NCI-H524 treated with DMSO at 0.1 percent for 48 hours (cell line): ENCODE results near the gene RPS6KA2.
"Not testable (repeated sequence)": the region's sequence is repeated elsewhere in the genome, so short reads cannot be mapped to it uniquely, and the experiment has no call there.

Experiments
- DNase-seq: peaks from one replicate; lab custom pipeline; 2025; lab: John Stamatoyannopoulos, UW

The RPS6KA2 gene

GRCh38 chr6:166553563-166554271 lies 73.3 kb downstream of the RPS6KA2 start:
- no peak for DNase-seq

- no peak for DNase-seq
Measured at GRCh38 chr6:166552600-166552999, 74.5 kb downstream of the RPS6KA2 start.

- no peak for DNase-seq
Measured at GRCh38 chr6:166551754-166552495, 75.1 kb downstream of the RPS6KA2 start.

GRCh38 chr6:166546653-166547052 lies 80.4 kb downstream of the RPS6KA2 start:
- no peak for DNase-seq

GRCh38 chr6:166545156-166546034 lies 81.7 kb downstream of the RPS6KA2 start:
- no peak for DNase-seq

- DNase-seq: no peak
Measured at GRCh38 chr6:166544296-166544605, 82.8 kb downstream of the RPS6KA2 start.

GRCh38 chr6:166543603-166544295 lies 83.3 kb downstream of the RPS6KA2 start:
- no peak for DNase-seq

GRCh38 chr6:166542580-166542912 lies 84.5 kb downstream of the RPS6KA2 start:
- no peak for DNase-seq

GRCh38 chr6:166541876-166542579 lies 85.0 kb downstream of the RPS6KA2 start:
- DNase-seq: no peak

- no peak for DNase-seq
Measured at GRCh38 chr6:166541366-166541765, 85.7 kb downstream of the RPS6KA2 start.

GRCh38 chr6:166540631-166541331 lies 86.3 kb downstream of the RPS6KA2 start:
- no peak for DNase-seq

- DNase-seq: no peak
Measured at GRCh38 chr6:166539543-166539942, 87.5 kb downstream of the RPS6KA2 start.

- not testable (repeated sequence) for DNase-seq
Measured at GRCh38 chr6:166539011-166539385, 88.1 kb downstream of the RPS6KA2 start.

- no peak for DNase-seq
Measured at GRCh38 chr6:166538297-166539010, 88.6 kb downstream of the RPS6KA2 start.

GRCh38 chr6:166534658-166535406 lies 92.2 kb downstream of the RPS6KA2 start:
- no peak for DNase-seq

GRCh38 chr6:166533205-166533824 lies 93.7 kb downstream of the RPS6KA2 start:
- no peak for DNase-seq

- DNase-seq: no peak
Measured at GRCh38 chr6:166532302-166532701, 94.7 kb downstream of the RPS6KA2 start.

GRCh38 chr6:166530211-166531095 lies 96.6 kb downstream of the RPS6KA2 start:
- DNase-seq: no peak
